GM08714 (cell line): Measurements from ENCODE around the gene TMEM151A.

ENCODE experiments used
- H3K4me3 ChIP-seq: fragments of 200-500 bp; sonication (Bioruptor generic); 2 replicates; pipeline ENCODE4 v1.5.1; 2014; ENCODE audit warnings: mild to moderate bottlenecking, low read length, inconsistent platforms
- ZNF274 ChIP-seq: IDR thresholded peaks from 2 replicates; pipeline ENCODE4 v1.6.1; 2012; ENCODE audit warnings: mild to moderate bottlenecking, low read depth, low read length

TMEM151A gene

GRCh38 chr11:66326261-66327111 lies 34.8 kb downstream of the TMEM151A start:
- H3K4me3 ChIP-seq: no peak overlapping the region
- TF ChIP-seq ZNF274: no peak

GRCh38 chr11:66327171-66328030 lies 35.7 kb downstream of the TMEM151A start:
- TF ChIP-seq ZNF274: no peak
- H3K4me3 ChIP-seq: no peak overlapping the region

GRCh38 chr11:66328031-66328301 lies 36.3 kb downstream of the TMEM151A start:
- TF ChIP-seq ZNF274: no peak
- no peak overlapping the region for H3K4me3 ChIP-seq

- no peak overlapping the region for H3K4me3 ChIP-seq
- TF ChIP-seq ZNF274: no peak
Observed at GRCh38 chr11:66328302-66329144, 36.8 kb downstream of the TMEM151A start.

- no peak for TF ChIP-seq ZNF274
Observed at GRCh38 chr11:66329165-66329673, 37.5 kb downstream of the TMEM151A start.

GRCh38 chr11:66330931-66331330 lies 39.2 kb downstream of the TMEM151A start:
- no peak for TF ChIP-seq ZNF274
- H3K4me3 ChIP-seq: no peak overlapping the region

More at GRCh38 chr11:66329165-66329673, 37.5 kb downstream of the TMEM151A start:
- no peak overlapping the region for H3K4me3 ChIP-seq

- H3K4me3 ChIP-seq: no peak overlapping the region
- no peak for TF ChIP-seq ZNF274
Observed at GRCh38 chr11:66331542-66332370, 40.1 kb downstream of the TMEM151A start.

- no peak for TF ChIP-seq ZNF274
- H3K4me3 ChIP-seq: no peak overlapping the region
Observed at GRCh38 chr11:66332371-66333219, 40.9 kb downstream of the TMEM151A start.

GRCh38 chr11:66333220-66333877 lies 41.7 kb downstream of the TMEM151A start:
- no peak for TF ChIP-seq ZNF274
- no peak overlapping the region for H3K4me3 ChIP-seq

GRCh38 chr11:66333896-66334604 lies 42.4 kb downstream of the TMEM151A start:
- no peak for TF ChIP-seq ZNF274
- no peak overlapping the region for H3K4me3 ChIP-seq

GRCh38 chr11:66334605-66335442 lies 43.1 kb downstream of the TMEM151A start:
- TF ChIP-seq ZNF274: no peak
- H3K4me3 ChIP-seq: no peak overlapping the region
